Measurements from ENCODE around the gene CAVIN3. TPM values are rescaled to one million over a fixed set of nuclear protein-coding genes. Genes with fewer than 3 reads are reported as not detected.

Gene CAVIN3
- total RNA-seq, 4 donors from 2014 or later: 78.7 to 209 (median 139) TPM

DNA sequence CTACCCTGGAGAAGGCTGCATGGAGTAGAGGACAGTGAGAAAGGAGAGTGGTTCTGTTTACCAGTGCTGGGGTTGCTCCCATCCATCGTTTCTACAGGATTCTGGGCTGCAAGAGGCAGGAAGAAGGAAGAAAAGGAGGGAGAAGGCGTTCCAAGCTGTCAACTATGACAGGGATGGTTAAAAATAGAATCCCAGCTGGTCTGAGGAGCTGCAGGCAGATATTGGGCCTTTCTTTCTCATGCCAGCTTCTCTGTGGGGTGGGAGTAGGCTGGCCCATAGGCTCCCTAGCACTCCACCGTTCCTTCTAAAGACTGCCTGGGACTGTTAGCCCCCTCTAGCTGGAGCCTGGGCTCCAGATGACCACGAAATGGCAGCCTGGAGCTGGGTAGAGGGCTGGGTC is 47.1 kb downstream of the CAVIN3 start:
- DNase-seq (ENCODE audit: low spot score) (no peak), ATAC-seq (ENCODE audit: low FRiP score) (no peak)
- TF ChIP-seq, protein P1, sequence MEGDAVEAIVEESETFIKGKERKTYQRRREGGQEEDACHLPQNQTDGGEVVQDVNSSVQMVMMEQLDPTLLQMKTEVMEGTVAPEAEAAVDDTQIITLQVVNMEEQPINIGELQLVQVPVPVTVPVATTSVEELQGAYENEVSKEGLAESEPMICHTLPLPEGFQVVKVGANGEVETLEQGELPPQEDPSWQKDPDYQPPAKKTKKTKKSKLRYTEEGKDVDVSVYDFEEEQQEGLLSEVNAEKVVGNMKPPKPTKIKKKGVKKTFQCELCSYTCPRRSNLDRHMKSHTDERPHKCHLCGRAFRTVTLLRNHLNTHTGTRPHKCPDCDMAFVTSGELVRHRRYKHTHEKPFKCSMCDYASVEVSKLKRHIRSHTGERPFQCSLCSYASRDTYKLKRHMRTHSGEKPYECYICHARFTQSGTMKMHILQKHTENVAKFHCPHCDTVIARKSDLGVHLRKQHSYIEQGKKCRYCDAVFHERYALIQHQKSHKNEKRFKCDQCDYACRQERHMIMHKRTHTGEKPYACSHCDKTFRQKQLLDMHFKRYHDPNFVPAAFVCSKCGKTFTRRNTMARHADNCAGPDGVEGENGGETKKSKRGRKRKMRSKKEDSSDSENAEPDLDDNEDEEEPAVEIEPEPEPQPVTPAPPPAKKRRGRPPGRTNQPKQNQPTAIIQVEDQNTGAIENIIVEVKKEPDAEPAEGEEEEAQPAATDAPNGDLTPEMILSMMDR (IDR thresholded peaks at IDR 0.05): no peak

DNA sequence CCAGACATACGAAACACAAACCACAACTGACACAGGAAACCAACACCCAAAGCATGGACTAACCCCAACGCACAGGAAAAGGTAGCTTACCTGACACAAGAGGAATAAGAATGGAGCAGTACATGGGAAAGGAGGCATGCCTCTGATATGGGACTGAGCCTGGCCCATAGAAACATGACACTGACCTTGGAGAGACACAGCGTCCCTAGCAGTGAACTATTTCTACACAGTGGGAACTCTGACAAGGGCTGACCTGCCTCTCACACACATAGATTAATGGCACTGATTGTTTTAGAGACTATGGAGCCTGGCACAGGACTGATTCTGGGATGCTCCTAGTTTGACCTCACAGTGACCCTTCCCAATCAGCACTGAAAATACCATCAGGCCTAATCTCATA is 48.7 kb downstream of the CAVIN3 start:
- TF ChIP-seq, protein P1 (IDR thresholded peaks at IDR 0.05): no peak
- ATAC-seq (ENCODE audit: low FRiP score) (no peak), DNase-seq (ENCODE audit: low spot score) (no peak)

DNA sequence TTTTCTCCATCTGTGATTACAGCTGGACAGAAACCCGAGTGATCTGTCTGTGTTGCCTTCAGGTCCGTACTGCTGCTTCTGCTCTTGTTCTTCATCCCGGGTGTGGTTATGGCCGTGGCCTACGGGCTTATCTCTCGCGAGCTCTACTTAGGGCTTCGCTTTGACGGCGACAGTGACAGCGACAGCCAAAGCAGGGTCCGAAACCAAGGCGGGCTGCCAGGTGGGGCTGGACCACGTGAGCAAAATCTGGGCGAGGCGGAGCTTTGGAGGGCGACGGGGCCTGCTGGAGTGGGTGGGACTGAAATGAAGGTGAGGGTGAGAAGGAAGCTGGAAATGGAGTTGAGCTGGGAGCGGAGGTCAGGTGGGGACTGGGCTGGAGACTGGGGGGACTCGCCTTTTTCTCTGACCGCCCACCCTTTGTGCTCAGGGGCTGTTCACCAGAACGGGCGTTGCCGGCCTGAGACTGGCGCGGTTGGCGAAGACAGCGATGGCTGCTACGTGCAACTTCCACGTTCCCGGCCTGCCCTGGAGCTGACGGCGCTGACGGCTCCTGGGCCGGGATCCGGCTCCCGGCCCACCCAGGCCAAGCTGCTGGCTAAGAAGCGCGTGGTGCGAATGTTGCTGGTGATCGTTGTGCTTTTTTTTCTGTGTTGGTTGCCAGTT is 49.6 kb downstream of the CAVIN3 start:
- DNase-seq (ENCODE audit: low spot score) (no peak), ATAC-seq (ENCODE audit: low FRiP score) (no peak)
- TF ChIP-seq, protein P1 (IDR thresholded peaks at IDR 0.05): no peak

DNA sequence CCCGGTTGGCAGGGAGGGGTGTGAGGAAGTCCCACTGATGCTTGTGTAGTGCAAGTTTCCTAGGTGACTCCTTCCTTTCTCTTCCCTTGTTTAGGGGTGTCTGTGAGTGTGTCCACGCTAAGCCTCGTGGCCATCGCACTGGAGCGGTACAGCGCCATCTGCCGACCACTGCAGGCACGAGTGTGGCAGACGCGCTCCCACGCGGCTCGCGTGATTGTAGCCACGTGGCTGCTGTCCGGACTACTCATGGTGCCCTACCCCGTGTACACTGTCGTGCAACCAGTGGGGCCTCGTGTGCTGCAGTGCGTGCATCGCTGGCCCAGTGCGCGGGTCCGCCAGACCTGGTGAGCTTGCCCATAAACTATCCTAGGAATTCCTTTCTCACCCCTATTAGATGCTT is 50.3 kb downstream of the CAVIN3 start:
- ATAC-seq (ENCODE audit: low FRiP score): no peak
- TF ChIP-seq, protein P1 (IDR thresholded peaks at IDR 0.05): no peak

More for the DNA sequence above, 50.3 kb downstream of the CAVIN3 start:
- DNase-seq (ENCODE audit: low spot score): no peak

Other genes with a start within 250 kb of the CAVIN3 start
- gene OR56B4, start 212.8 kb downstream of the CAVIN3 start, total RNA-seq: not detected
- not detected for gene OR52B2, start 150.2 kb downstream of the CAVIN3 start, total RNA-seq
- gene OR52W1, start 121.3 kb downstream of the CAVIN3 start, total RNA-seq: not detected
- not detected for gene C11orf42, start 114.9 kb downstream of the CAVIN3 start, total RNA-seq
- 10 to 100 TPM; 23.8 to 50.9 (median 43.9) TPM for gene FHIP1B, start 85.9 kb downstream of the CAVIN3 start, total RNA-seq
- gene CNGA4, start 81.4 kb downstream of the CAVIN3 start, total RNA-seq: under 1 TPM in 1 of 4 donors, not detected in 3; 0.28 TPM
- not detected for gene CCKBR, start 60.7 kb downstream of the CAVIN3 start, total RNA-seq
- gene SMPD1, start 70.0 kb upstream of the CAVIN3 start, total RNA-seq: 10 to 100 TPM; 21.4 to 23.7 (median 22.5) TPM
- gene APBB1, start 98.6 kb upstream of the CAVIN3 start, total RNA-seq: 10 to 100 TPM; 19.8 to 39.9 (median 33.3) TPM
- 1 to 10 TPM; 1.7 to 2.5 (median 2.0) TPM for gene HPX, start 120.5 kb upstream of the CAVIN3 start, total RNA-seq
- gene TRIM3, start 153.4 kb upstream of the CAVIN3 start, total RNA-seq: 10 to 100 TPM; 16.9 to 27.4 (median 22.1) TPM
- 10 to 100 TPM; 51.3 to 63.3 (median 54.1) TPM for gene ARFIP2, start 160.8 kb upstream of the CAVIN3 start, total RNA-seq
- gene TIMM10B, start 161.0 kb upstream of the CAVIN3 start, total RNA-seq: 10 to 100 TPM; 42.7 to 60.6 (median 47.8) TPM
- 10 to 100 TPM; 11.7 to 20.5 (median 16.6) TPM for gene DNHD1, start 176.8 kb upstream of the CAVIN3 start, total RNA-seq